Fibroblast of pulmonary artery (primary cell): ENCODE results near the gene DAGLA.
"Not testable (repeated sequence)": the region's sequence is repeated elsewhere in the genome, so short reads cannot be mapped to it uniquely, and the experiment has no call there.

Experiments
- DNase-seq: peaks from one replicate; pipeline ENCODE4 v3.0.0-alpha.2; 2010; ENCODE audit warnings: low read depth
- H3K4me3 ChIP-seq: replicated peaks from 2 replicates; pipeline ENCODE4 v1.5.1; 2011; ENCODE audit warnings: low read depth, mild to moderate bottlenecking, control low read depth, low read length, moderate library complexity
- CTCF ChIP-seq: IDR thresholded peaks from 2 replicates; pipeline ENCODE4 v1.5.1; 2011; ENCODE audit warnings: mild to moderate bottlenecking, control low read depth, low read length, inconsistent platforms; ENCODE audit errors: missing control alignments

The DAGLA gene

GRCh38 chr11:61667684-61668305 lies 12.4 kb upstream of the DAGLA start:
- no peak for TF ChIP-seq CTCF
- no peak for DNase-seq
- H3K4me3 ChIP-seq: no peak overlapping the region

- no peak overlapping the region for H3K4me3 ChIP-seq
- DNase-seq: no peak
- no peak for TF ChIP-seq CTCF
These were observed 10.8 kb upstream of the DAGLA start for GRCh38 chr11:61669417-61669816.

GRCh38 chr11:61670626-61671025 lies 9.6 kb upstream of the DAGLA start:
- no peak for TF ChIP-seq CTCF
- no peak for DNase-seq
- no peak overlapping the region for H3K4me3 ChIP-seq

- no peak for DNase-seq
- TF ChIP-seq CTCF: peak; percentile 37
- H3K4me3 ChIP-seq: no peak overlapping the region
These were observed 8.7 kb upstream of the DAGLA start for GRCh38 chr11:61671527-61671926.

- H3K4me3 ChIP-seq, DNase-seq: not testable (repeated sequence)
These were observed 6.2 kb upstream of the DAGLA start for GRCh38 chr11:61673946-61674467.

- TF ChIP-seq CTCF: no peak
- no peak for DNase-seq
These were observed 4.4 kb upstream of the DAGLA start for GRCh38 chr11:61675826-61676225.

GRCh38 chr11:61679296-61679695 lies 895 bp upstream of the DAGLA start:
- no peak overlapping the region for H3K4me3 ChIP-seq
- no peak for TF ChIP-seq CTCF
- DNase-seq: no peak

More at GRCh38 chr11:61675826-61676225, 4.4 kb upstream of the DAGLA start:
- H3K4me3 ChIP-seq: no peak overlapping the region
